ENCODE results near the gene LRRC71.

Gene LRRC71

DNA sequence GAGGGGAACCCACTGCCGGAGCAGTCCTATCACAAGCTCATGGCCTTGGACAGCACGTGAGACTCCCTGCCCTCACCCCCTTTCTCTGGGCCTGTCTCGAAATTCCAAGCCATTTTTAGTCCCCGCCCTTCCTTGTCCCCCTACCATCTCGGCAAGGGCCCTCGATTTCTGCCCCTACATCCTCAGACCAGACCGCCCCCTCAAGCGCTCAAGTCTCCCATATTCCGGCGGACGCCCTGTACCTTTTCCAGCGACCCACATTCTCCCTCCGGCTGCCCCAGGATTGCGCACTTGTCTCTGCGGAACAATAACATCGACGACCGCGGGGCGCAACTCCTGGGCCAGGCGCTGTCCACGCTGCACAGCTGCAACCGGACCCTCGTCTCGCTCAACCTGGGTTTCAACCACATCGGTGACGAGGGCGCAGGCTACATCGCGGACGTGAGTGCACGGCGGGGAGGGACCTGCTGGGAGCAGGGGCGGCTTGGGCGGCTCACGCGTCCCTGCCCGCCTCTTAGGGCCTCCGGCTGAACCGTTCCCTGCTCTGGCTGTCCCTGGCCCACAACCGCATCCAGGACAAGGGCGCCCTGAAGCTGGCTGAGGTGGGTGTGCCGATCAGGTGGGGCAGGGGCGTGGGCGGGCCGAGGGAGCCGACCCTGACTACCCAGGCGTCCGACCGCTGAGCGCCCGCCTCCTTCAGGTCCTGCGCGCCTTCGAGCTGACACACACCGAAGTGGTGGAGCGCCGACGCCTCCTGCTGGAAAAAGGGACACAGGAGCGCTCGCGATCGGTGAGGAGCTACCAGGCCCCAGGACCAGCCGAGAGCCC lies 7.0 kb downstream of the LRRC71 start:
- DNase-seq, result peak; percentile 45

DNA sequence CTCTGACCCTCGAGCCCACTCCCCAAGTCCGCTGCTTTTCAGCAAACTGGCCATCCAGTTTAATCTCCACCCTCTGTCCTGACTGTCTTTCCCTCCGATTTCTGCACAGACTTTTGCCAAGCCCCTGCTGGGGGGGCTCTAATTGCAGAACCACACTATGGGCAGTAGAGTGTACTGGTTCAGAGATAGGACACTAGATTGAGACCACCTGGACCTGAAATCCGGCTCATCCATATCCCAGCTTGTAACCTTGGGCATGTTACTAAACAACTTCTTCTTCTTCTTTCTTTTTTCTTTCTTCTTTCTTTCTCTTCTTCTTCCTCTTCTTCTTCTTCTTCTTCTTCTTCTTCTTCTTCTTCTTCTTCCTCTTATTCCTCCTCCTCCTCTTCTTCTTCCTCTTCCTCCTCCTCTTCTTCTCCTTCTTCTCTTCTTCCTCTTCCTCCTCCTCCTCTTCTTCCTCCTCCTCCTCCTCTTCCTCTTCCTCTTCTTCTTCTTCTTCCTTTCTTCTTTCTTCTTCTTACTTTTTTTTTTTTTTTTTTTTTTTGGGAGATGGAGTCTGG lies 7.7 kb downstream of the LRRC71 start:
- DNase-seq, result no peak

DNA sequence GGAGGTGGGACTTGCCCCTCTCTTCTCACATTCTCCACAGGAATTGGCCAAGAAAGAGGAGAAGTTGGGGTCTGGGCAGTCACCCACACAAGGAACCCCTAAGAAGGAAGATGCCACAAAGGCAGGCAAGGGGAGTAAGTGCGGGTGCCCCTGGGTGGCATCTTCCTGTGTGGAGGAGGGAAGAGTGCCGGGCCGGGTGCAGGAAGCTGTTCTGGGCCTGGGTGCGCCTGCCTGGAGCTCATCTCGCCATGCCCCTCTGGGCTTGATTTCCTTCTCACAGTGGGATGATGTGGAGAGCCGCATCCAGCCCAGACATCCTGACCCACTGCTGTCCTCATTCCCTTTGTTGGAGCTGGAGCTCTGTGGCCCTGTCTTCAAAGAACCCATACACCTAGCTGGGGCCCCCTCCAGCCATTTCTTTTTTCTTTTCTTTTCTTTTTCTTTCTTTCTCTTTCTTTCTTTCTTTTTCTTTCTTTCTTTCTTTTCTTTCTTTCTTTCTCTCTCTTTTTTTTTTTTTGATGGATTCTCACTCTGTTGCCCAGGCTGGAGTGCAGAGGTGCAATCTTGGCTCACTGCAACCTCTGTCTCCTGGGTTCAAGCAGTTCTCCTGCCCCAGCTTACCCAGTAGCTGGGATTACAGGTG lies 9.3 kb downstream of the LRRC71 start:
- no peak for DNase-seq

DNA sequence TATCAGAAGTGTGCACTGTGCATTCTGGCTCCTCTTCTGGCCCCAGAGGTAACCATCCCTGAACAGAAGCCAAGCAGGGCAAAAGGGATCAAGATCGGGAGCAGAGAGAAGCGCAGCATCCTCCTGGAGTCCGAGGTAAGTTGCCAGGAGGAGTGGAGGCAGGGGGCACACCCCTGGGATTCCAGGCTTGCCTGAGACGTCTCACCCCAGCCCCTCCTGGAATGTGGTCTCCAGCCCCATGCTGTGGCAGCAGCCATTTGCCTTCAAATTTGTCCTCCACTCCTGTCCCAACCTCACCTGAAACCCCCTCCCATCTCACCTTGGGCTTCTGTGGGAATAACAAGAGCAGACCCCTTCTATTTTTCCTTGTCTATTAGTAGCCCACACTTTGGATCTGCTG lies 10.1 kb downstream of the LRRC71 start:
- DNase-seq, result no peak

GRCh38 chr1:156931211-156931952 lies 10.9 kb downstream of the LRRC71 start:
- no peak for DNase-seq

DNA sequence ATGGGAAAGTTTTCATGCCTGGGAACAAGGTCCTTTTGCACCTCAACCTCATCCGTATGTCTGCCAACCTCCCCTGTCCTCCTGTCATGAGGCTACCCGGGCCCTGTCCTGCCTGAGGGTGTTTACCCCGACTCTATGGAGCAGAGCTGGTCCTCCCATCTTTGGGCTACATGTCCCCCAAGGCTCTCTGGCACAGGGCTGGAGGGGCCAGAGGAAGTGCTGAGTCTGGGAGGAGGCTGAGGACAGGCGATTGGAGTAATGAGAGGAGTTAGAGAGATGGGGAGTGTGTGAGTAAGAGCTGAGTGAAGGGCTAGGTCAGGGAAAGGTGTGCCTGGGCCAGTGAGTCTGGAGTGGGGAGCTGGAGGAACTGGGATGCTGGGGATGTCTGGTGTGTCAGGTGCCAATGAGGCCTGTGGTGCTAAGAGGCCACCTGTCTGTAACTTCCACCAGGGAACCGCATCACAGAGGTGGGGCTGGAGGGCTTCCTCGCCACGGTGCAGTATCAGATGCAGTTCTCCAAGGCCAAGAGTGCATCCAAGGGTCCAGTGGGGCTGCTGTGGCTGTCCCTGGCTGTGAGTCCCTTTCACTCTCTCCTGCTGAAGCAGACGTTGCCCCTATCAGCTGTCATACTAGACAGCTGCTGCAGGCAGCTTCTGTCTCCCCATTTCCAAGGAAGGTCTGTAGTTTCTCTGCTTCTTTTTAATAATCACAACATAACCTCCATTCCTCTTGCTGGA lies 11.7 kb downstream of the LRRC71 start:
- DNase-seq, result no peak

DNA sequence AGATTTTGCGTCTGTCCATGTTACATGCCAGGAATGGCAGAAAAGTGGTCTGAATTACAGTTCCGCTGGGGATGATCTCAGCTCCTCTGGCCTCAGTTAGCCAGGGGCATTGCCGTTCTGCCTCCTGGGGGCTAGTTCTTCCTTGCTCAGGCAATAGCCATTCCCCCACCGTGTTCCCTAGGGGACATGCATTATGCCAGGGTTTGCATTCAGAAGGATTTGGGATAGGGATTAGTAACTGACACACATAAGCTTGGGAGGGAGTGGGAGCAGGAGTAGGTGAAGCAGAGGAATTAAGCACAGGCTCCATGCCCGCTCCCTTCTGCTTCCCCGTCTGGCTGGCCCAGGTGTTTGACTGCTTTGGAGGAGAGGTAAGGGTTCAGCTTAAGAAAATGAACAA lies 12.7 kb downstream of the LRRC71 start:
- DNase-seq, result no peak

- no peak for DNase-seq
Observed at GRCh38 chr1:156935505-156936128, 15.2 kb downstream of the LRRC71 start.

DNA sequence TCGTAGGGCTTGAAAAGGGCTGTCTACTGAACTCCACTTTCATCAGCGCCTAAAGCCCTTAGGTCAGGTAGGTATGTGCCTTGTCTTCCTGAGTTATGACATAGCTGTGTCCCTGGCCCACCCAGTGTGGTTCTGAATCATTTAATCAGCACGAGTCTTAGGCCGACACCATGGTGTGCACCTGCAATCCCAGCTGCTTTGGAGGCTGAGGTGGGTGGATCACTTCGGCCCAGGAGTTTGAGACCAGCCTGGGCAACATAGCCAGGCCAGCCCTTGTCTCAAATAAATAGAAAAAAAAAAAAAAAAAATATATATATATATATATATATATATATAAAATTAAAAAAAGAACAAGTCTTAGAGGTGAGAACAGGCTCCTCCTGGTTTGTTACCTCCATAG lies 15.8 kb downstream of the LRRC71 start:
- DNase-seq, result no peak

DNA sequence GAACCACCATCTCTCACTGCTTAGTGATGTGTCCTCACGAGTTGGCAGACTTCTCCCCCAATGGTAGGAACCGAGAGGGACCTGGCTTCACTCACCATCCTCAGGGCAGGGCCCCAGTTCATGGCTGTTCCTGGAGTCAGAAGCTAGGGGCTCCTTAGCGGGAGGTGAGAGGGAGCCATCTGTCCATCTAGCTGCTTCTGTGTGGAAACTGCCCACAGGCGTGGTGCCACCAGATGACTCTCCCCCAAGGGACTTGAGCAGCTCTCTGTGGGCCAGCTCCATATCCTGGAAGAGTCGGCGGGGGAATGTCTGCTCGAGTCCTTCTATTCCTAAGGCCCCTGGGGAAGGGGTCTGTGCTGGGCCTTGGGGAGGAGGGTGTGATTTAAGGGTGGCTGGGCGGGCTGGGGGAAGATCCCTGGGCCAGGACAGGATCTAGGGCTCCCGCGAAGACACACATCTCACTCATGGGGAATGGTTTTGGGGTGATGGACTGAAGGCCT lies 16.3 kb downstream of the LRRC71 start:
- no peak for DNase-seq

GRCh38 chr1:156937883-156938282 lies 17.5 kb downstream of the LRRC71 start:
- DNase-seq, result no peak

DNA sequence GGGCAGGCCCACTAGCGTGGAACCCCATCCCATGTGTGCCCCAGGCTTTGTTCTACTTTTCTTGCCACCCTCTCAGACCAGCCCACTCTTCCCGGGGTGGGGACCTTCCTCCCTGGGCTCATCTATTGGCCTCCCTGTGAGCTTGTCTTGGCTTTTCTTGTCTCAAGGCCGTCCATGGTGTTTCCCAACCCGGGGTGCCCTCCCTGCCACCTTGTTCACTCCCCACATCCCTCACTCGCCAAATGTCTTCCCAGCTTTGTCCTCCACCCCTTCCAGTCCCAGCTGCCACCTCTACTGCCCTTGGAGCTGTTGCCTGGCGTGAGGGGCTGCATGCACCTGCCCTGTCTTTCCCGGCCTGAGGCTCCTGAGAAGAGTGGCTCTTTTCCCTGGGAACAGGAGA lies 18.4 kb downstream of the LRRC71 start:
- no peak for DNase-seq

- DNase-seq, result no peak
Observed at GRCh38 chr1:156939786-156940334, 19.4 kb downstream of the LRRC71 start.

- DNase-seq, result no peak
Observed at GRCh38 chr1:156941675-156942074, 21.2 kb downstream of the LRRC71 start.

- DNase-seq, result no peak
Observed at GRCh38 chr1:156942176-156942575, 21.7 kb downstream of the LRRC71 start.

GRCh38 chr1:156942576-156942975 lies 22.1 kb downstream of the LRRC71 start:
- no peak for DNase-seq

- no peak for DNase-seq
Observed at GRCh38 chr1:156943756-156944155, 23.3 kb downstream of the LRRC71 start.

- DNase-seq, result no peak
Observed at GRCh38 chr1:156944268-156944667, 23.8 kb downstream of the LRRC71 start.

DNA sequence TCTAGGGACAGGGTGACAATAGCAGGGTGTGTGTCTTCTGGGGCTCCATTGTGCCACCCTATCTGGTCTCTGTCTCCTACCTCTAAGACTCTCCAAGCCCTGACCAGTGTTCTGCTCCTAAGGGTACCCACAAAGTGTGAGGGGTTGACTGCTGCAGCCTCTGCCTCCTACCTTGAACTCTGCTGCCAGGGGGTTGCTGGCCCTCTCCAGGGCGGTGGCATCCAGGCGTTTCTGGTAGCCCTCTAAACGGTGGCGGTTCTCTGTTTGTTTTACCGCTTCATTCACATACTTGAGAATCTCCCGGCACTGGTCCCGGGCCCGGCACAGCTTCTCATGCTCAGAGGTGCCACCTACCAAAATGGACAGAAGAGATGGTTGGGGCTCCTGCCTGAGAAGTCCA lies 24.4 kb downstream of the LRRC71 start:
- no peak for DNase-seq

DNA sequence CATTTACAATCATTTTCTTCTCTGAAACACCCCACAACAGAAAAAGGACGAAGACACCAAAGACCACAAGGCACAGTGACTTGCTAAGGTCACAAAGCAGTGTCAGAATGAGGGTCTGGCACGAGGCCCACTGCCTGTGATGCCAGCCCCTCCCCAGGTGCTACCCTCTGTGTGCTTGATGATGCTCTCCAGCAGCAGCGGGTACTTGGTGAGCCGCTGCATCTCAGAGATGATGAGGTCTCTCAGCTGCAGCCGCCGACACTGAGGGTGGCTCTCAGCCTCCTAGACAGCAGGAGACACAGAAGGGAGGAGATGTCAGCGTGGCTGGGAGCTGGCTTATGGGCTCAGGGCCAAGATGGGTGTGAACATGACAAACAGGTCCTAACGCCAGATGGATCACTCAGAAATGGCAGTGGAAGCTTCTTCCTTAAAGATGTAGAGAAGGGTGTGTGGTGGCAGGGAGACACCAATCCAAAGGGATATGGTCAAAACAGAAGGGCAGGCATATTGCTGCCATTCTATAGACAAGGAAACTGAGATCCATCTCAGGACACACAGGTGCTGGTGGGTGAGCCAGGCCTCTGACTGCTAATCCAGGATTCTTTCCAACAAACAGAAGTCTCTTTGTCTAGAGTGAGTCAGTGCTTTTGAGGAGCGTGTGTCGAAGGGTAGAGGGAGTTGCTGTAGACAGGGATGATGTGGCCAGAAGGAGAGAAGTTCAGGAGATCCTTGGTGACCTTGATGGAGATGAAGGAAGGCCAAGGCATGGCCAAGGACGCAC lies 25.6 kb downstream of the LRRC71 start:
- DNase-seq, result no peak

DNA sequence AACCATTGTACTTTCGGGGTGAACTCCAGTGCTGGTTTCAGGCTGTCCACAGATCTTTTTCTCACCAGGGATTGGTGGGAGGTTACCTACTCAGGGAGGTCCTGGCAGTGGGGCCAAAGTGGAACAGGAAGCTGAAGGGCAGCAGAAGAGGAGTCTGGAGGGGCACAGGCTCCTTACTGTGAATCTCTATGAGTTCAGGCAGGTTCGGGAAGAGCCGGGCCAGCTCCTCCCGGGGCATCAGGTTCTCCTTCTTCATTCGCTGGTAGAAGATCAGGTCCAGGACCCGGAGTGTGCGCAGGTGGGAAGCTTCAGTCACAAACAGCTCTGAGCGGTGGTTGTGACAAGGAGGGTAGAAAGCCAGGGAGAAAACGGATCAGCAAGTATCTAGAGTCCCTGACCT lies 26.7 kb downstream of the LRRC71 start:
- DNase-seq, result no peak

Data from central memory CD4-positive, alpha-beta T cell (primary cell).